ENCODE results near the gene FOXE3. TPM values are rescaled to one million over a fixed set of nuclear protein-coding genes. Genes with fewer than 3 reads are reported as not detected.

The FOXE3 gene
- total RNA-seq, 4 donors from 2014 or later: not detected

- Histone ChIP-seq H3K4me3 (no peak overlapping the region), H3K27me3 (no peaks in the 10 kb centered on the region), H3K9me3 (no peaks in the 10 kb centered on the region), H3K4me1 (peaks cover 0 to 4% of the 10 kb centered on the region in 2 donors), H3K36me3 (peaks cover 0 to 12% of the 10 kb centered on the region in 2 donors), H3K27ac (no peak overlapping the region)
- DNase-seq: no peak
- ATAC-seq: no peak
- intact Hi-C loops (cut with DNase I; ENCODE audit: low total_unique reads): loop anchor here (5.0 kb wide), 1 partner anchor 342 kb away; no protein-coding TSS in a partner anchor
- in situ Hi-C loops (cut with MboI; ENCODE audit: low sequenced_read_pairs in 4 of 4): no loop called here
- TF ChIP-seq CTCF (IDR thresholded peaks at IDR 0.05 in 4 of 5, conservative IDR thresholded peaks at IDR 0.05 in 1 of 5) (no peak), POLR2A (IDR thresholded peaks at IDR 0.05) (no peak)
Measured at GRCh38 chr1:47385020-47385419, 31.1 kb upstream of the FOXE3 start.

- H3K9me3 ChIP-seq: no peaks in the 10 kb centered on the region
- peaks cover 0 to 4% of the 10 kb centered on the region in 2 donors for H3K4me1 ChIP-seq
- H3K27ac ChIP-seq: no peak overlapping the region
- peaks cover 0 to 4% of the 10 kb centered on the region in 2 donors for H3K36me3 ChIP-seq
- no peak overlapping the region for H3K4me3 ChIP-seq
- DNase-seq (no peak), ATAC-seq (no peak)
- no peaks in the 10 kb centered on the region for H3K27me3 ChIP-seq
- intact Hi-C loops (cut with DNase I; ENCODE audit: low total_unique reads): loop anchor here (5.0 kb wide), 1 partner anchor 341 kb away; no protein-coding TSS in a partner anchor
- in situ Hi-C loops (cut with MboI; ENCODE audit: low sequenced_read_pairs in 4 of 4): no loop called here
- TF ChIP-seq POLR2A (IDR thresholded peaks at IDR 0.05): no peak
- TF ChIP-seq CTCF (IDR thresholded peaks at IDR 0.05 in 4 of 5, conservative IDR thresholded peaks at IDR 0.05 in 1 of 5): no peak
Measured at GRCh38 chr1:47386268-47386667, 29.8 kb upstream of the FOXE3 start.

GRCh38 chr1:47388030-47388890 is 27.8 kb upstream of the FOXE3 start:
- in situ Hi-C loops (cut with MboI; ENCODE audit: low sequenced_read_pairs in 4 of 4): no loop called here
- intact Hi-C loops (cut with DNase I; ENCODE audit: low total_unique reads): loop anchor here (5.0 kb wide), 1 partner anchor 339 kb away; no protein-coding TSS in a partner anchor

DNA sequence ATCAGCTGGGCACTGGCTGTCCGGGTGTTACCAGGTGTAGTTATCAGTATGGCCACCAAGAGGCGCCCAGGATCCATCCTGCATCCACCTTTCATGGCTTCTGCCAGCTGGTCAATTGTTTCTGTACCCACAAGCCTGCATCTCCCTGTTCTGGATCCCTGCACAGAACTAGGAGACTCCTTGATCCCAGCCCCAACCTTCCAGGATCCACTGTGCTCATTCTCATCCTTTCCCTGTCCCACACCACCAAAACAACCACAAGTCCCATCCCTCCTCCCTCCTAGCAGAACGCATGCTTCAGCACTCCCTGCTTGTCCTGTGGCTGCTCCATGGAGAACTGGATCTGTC is 27.2 kb upstream of the FOXE3 start:
- H3K36me3 ChIP-seq: no peaks in the 10 kb centered on the region
- TF ChIP-seq CTCF (IDR thresholded peaks at IDR 0.05 in 4 of 5, conservative IDR thresholded peaks at IDR 0.05 in 1 of 5) (peak in 3 of 5 experiments; percentile 50 to 67 (median 60)), POLR2A (IDR thresholded peaks at IDR 0.05) (no peak)
- H3K27ac ChIP-seq: no peak overlapping the region
- DNase-seq (peak; percentile 5 to 29), ATAC-seq (peak; percentile 27 to 64)
- H3K9me3 ChIP-seq: no peaks in the 10 kb centered on the region
- in situ Hi-C loops (cut with MboI; ENCODE audit: low sequenced_read_pairs in 4 of 4): no loop called here
- no peak overlapping the region for H3K4me3 ChIP-seq
- intact Hi-C loops (cut with DNase I; ENCODE audit: low total_unique reads): loop anchor here (5.0 kb wide), 1 partner anchor 338 kb away; no protein-coding TSS in a partner anchor
- peaks cover 0 to 14% (median 9%) of the 10 kb centered on the region in 3 donors for H3K27me3 ChIP-seq
- H3K4me1 ChIP-seq: peaks cover 0 to 4% of the 10 kb centered on the region in 2 donors

More at GRCh38 chr1:47388030-47388890, 27.8 kb upstream of the FOXE3 start:
- Histone ChIP-seq H3K36me3 (no peaks in the 10 kb centered on the region), H3K4me3 (no peak overlapping the region), H3K9me3 (no peaks in the 10 kb centered on the region), H3K4me1 (peaks cover 0 to 4% of the 10 kb centered on the region in 2 donors), H3K27me3 (peaks cover 0 to 9% (median 9%) of the 10 kb centered on the region in 3 donors), H3K27ac (no peak overlapping the region)
- ATAC-seq (peak in 1 of 2 donors; percentile 29), DNase-seq (no peak)
- TF ChIP-seq POLR2A (IDR thresholded peaks at IDR 0.05): no peak
- peak in 1 of 5 experiments; percentile 29 for TF ChIP-seq CTCF (IDR thresholded peaks at IDR 0.05 in 4 of 5, conservative IDR thresholded peaks at IDR 0.05 in 1 of 5)

Data from gastrocnemius medialis (tissue), 4 donors.